Epithelial cell of esophagus (primary cell): Measurements from ENCODE around the gene BANF2.

Experiments
- DNase-seq: peaks from one replicate; pipeline ENCODE4 v3.0.0; 2010; ENCODE audit warnings: low read depth
- H3K4me3 ChIP-seq: 2 replicates; pipeline ENCODE4 v1.5.1; 2011; ENCODE audit warnings: mild to moderate bottlenecking, low read length, control low read depth
- CTCF ChIP-seq: IDR thresholded peaks from 2 replicates; pipeline ENCODE4 v1.5.1; 2011; ENCODE audit warnings: low read depth, mild to moderate bottlenecking, low read length, control low read depth, inconsistent platforms; ENCODE audit not compliant: insufficient read depth; ENCODE audit errors: missing control alignments

The BANF2 gene

GRCh38 chr20:17709361-17710293 is 9.9 kb downstream of the BANF2 start:
- TF ChIP-seq CTCF: no peak
- no peak overlapping the region for H3K4me3 ChIP-seq
- DNase-seq: no peak

- DNase-seq: no peak
- TF ChIP-seq CTCF: no peak
- no peak overlapping the region for H3K4me3 ChIP-seq
These were observed 10.9 kb downstream of the BANF2 start for GRCh38 chr20:17710379-17711266.

GRCh38 chr20:17711267-17711627 is 11.5 kb downstream of the BANF2 start:
- no peak for DNase-seq
- no peak overlapping the region for H3K4me3 ChIP-seq
- TF ChIP-seq CTCF: no peak

GRCh38 chr20:17712201-17712600 is 12.4 kb downstream of the BANF2 start:
- no peak overlapping the region for H3K4me3 ChIP-seq
- TF ChIP-seq CTCF: no peak
- DNase-seq: no peak

- no peak overlapping the region for H3K4me3 ChIP-seq
- TF ChIP-seq CTCF: no peak
- no peak for DNase-seq
These were observed 12.9 kb downstream of the BANF2 start for GRCh38 chr20:17712708-17713107.

GRCh38 chr20:17714597-17714996 is 14.8 kb downstream of the BANF2 start:
- DNase-seq: no peak

More at GRCh38 chr20:17714597-17714996, 14.8 kb downstream of the BANF2 start:
- TF ChIP-seq CTCF: no peak
- H3K4me3 ChIP-seq: no peak overlapping the region
